Transverse colon (tissue), 4 donors: ENCODE results near the gene CHN1. TPM values are rescaled to one million over a fixed set of nuclear protein-coding genes. Genes with fewer than 3 reads are reported as not detected.

Experiments used
- DNase-seq: peaks from one replicate; pipeline ENCODE4 v3.0.0-alpha.2; 2019
- H3K27ac ChIP-seq, 4 donors: fragments of 200-600 bp; sonication (generic); 2 replicates each; pipeline ENCODE4 v1.5.1; 2016 to 2018; ENCODE audit warnings: inconsistent platforms in 4 of 4
- H3K27me3 ChIP-seq: fragments of 200-600 bp; sonication (generic); 2 replicates; pipeline ENCODE4 v1.5.1; 2017; ENCODE audit warnings: inconsistent platforms
- H3K36me3 ChIP-seq, 4 donors: fragments of 200-600 bp; sonication (generic); 2 replicates each; pipeline ENCODE4 v1.5.1; 2017 to 2019; ENCODE audit warnings: inconsistent platforms in 4 of 4
- H3K4me1 ChIP-seq, 4 donors: fragments of 200-600 bp; sonication (generic); 2 replicates each; pipeline ENCODE4 v1.5.1; 2017 to 2020; ENCODE audit warnings: inconsistent platforms in 4 of 4
- H3K4me3 ChIP-seq, 4 donors: fragments of 200-600 bp; sonication (generic); 1 replicate in 1 of 4; 2 replicates in 3 of 4; pipeline versions ENCODE4 v1.5.1 to v1.6.1; 2017 to 2019; ENCODE audit warnings: inconsistent platforms in 4 of 4
- H3K9me3 ChIP-seq, 2 donors: fragments of 200-600 bp; sonication (generic); 2 replicates each; pipeline ENCODE4 v1.5.1; 2017 to 2019; ENCODE audit warnings: inconsistent platforms in 2 of 2
- CTCF ChIP-seq, 5 experiments: fragments of 200-600 bp in 3 of 5; fragments of 450-650 bp in 2 of 5; sonication (generic) in 3 of 5; IDR thresholded peaks; 1 replicate in 2 of 5; 2 replicates in 3 of 5; pipeline ENCODE4 v1.5.1; 2016 to 2017; ENCODE audit warnings: antibody characterized with exemption in 5 of 5, inconsistent platforms in 3 of 5, mild to moderate bottlenecking in 2 of 5, moderate library complexity in 1 of 5
- EP300 ChIP-seq: sonication (generic); formaldehyde crosslinking; IDR thresholded peaks from one replicate; pipeline ENCODE4 v1.6.1; 2017; ENCODE audit warnings: antibody characterized with exemption, low read depth
- POLR2A ChIP-seq: fragments of 450-650 bp; IDR thresholded peaks from one replicate; pipeline ENCODE4 v1.6.1; 2016; ENCODE audit warnings: antibody characterized with exemption, mild to moderate bottlenecking, moderate library complexity
- POLR2AphosphoS5 ChIP-seq, 3 donors: sonication (generic); formaldehyde crosslinking; IDR thresholded peaks; one replicate each; pipeline ENCODE4 v1.6.1; 2016; ENCODE audit warnings: antibody characterized with exemption in 3 of 3
- WGBS, 2 donors: methylation state at CpG; one replicate each; pipeline ENCODE4 v1.1.5; 2018; ENCODE audit warnings: low coverage in 1 of 2; 5-methylcytosine and 5-hydroxymethylcytosine counted together
- in situ Hi-C, 4 donors: fragments of 200-750 bp; cut with MboI; loops; one replicate each; pipeline versions ENCODE4 v1.15.0 to v1.15.1; 2017; ENCODE audit warnings: low sequenced_read_pairs in 3 of 4, low pct_ligation_motif_present in 1 of 4, low pct_unique_long_range_greater_than_20kb in 1 of 4
- intact Hi-C: fragments of 100-400 bp; cut with DNase I; formaldehyde crosslinking; loops from one replicate; pipeline ENCODE4 v1.15.1; 2023; ENCODE audit warnings: low total_unique reads
- total RNA-seq, 4 donors: library from RNA; depleted of rRNA; stranded (reverse); fragments of >200 nt; gene quantifications; one replicate each; pipeline ENCODE4 v1.1.0, GENCODE V29; 2016

CHN1 gene
- total RNA-seq, 4 donors from 2014 or later = 1.6 to 3.2 (median 3.0) TPM; not detected in 1

- no peak for DNase-seq
- in situ Hi-C loops (no loop called here), intact Hi-C loops (no loop called here)
- Histone ChIP-seq H3K27me3 (no peaks in the 10 kb centered on the region), H3K4me3 (no peak overlapping the region), H3K9me3 (no peaks in the 10 kb centered on the region), H3K4me1 (no peaks in the 10 kb centered on the region), H3K27ac (no peak overlapping the region), H3K36me3 (no peaks in the 10 kb centered on the region)
- 58 to 65% methylated on average over 6 to 8 of the region's 8 CpGs for WGBS, 2 donors
- TF ChIP-seq POLR2AphosphoS5 (IDR thresholded peaks at IDR 0.05) (no peak), POLR2A (no peak), EP300 (no peak), CTCF (IDR thresholded peaks at IDR 0.05) (no peak)
These were observed 204.6 kb downstream of the CHN1 start for GRCh38 chr2:174800436-174801205.

- in situ Hi-C loops = no loop called here
- no peaks in the 10 kb centered on the region for H3K9me3 ChIP-seq
- intact Hi-C loops = no loop called here
- no peaks in the 10 kb centered on the region for H3K36me3 ChIP-seq
- WGBS, 2 donors = 86 to 100% methylated on average over 1 of the region's 1 CpG
- no peak for DNase-seq
- H3K4me1 ChIP-seq = no peaks in the 10 kb centered on the region
- H3K27me3 ChIP-seq = no peaks in the 10 kb centered on the region
- TF ChIP-seq CTCF (IDR thresholded peaks at IDR 0.05) = no peak
- TF ChIP-seq POLR2A = no peak
- TF ChIP-seq POLR2AphosphoS5 (IDR thresholded peaks at IDR 0.05) = no peak
- TF ChIP-seq EP300 = no peak
- H3K27ac ChIP-seq = no peak overlapping the region
- no peak overlapping the region for H3K4me3 ChIP-seq
These were observed 206.4 kb downstream of the CHN1 start for GRCh38 chr2:174798801-174799200.

- WGBS, 2 donors = 36 to 45% methylated on average over 1 of the region's 1 CpG
- no peak overlapping the region for H3K4me3 ChIP-seq
- no peaks in the 10 kb centered on the region for H3K9me3 ChIP-seq
- H3K36me3 ChIP-seq = no peaks in the 10 kb centered on the region
- no peak for DNase-seq
- no peaks in the 10 kb centered on the region for H3K4me1 ChIP-seq
- in situ Hi-C loops (no loop called here), intact Hi-C loops (no loop called here)
- H3K27me3 ChIP-seq = no peaks in the 10 kb centered on the region
- H3K27ac ChIP-seq = no peak overlapping the region
- TF ChIP-seq CTCF (IDR thresholded peaks at IDR 0.05) (no peak), POLR2A (no peak), POLR2AphosphoS5 (IDR thresholded peaks at IDR 0.05) (no peak), EP300 (no peak)
These were observed 207.4 kb downstream of the CHN1 start for GRCh38 chr2:174797781-174798276.

GRCh38 chr2:174796319-174796771 is 208.8 kb downstream of the CHN1 start:
- DNase-seq = no peak
- Histone ChIP-seq H3K9me3 (no peaks in the 10 kb centered on the region), H3K27me3 (no peaks in the 10 kb centered on the region), H3K27ac (no peak overlapping the region), H3K4me3 (no peak overlapping the region), H3K36me3 (no peaks in the 10 kb centered on the region), H3K4me1 (no peaks in the 10 kb centered on the region)
- in situ Hi-C loops (no loop called here), intact Hi-C loops (no loop called here)
- no peak for TF ChIP-seq CTCF (IDR thresholded peaks at IDR 0.05)
- no peak for TF ChIP-seq EP300
- no peak for TF ChIP-seq POLR2AphosphoS5 (IDR thresholded peaks at IDR 0.05)
- TF ChIP-seq POLR2A = no peak
